GM06990 (cell line): ENCODE results near the gene CD101.

ENCODE experiments used
- DNase-seq: peaks from one replicate; pipeline ENCODE4 v3.0.0-alpha.2; 2011; ENCODE audit not compliant: insufficient read length; ENCODE audit errors: extremely low read depth
- H3K27me3 ChIP-seq: replicated peaks from 2 replicates; pipeline ENCODE4 v1.6.0; 2011; ENCODE audit warnings: low read length; ENCODE audit not compliant: control insufficient read depth, insufficient read depth
- H3K36me3 ChIP-seq: 2 replicates; pipeline ENCODE4 v1.5.1; 2011; ENCODE audit warnings: low read length; ENCODE audit not compliant: control insufficient read depth, insufficient read depth
- H3K4me3 ChIP-seq: replicated peaks from 2 replicates; pipeline ENCODE4 v1.5.1; 2011; ENCODE audit warnings: low read depth, mild to moderate bottlenecking, control low read depth, low read length
- CTCF ChIP-seq: IDR thresholded peaks from 2 replicates; pipeline ENCODE4 v1.5.1; 2011; ENCODE audit warnings: low read length, control low read depth, mild to moderate bottlenecking, inconsistent platforms; ENCODE audit not compliant: insufficient read depth, poor library complexity, severe bottlenecking

The CD101 gene

DNA sequence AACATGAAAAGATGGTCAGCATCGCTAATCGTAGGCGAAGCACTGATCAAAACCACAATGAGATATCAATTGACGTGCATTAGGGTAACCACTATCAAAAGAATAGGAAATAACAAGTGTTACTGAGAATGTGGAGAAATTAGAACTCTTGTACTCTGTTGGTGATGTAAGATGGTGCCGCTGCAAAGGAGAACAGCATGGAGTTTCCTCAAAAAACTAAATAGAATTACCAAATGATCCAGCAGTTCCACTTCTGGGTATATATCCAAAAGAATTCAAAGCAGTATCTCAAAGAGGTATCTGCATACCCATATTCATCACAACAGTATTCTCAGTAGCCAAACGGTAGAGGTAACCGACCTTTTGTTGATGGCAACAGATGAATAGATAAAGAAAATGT lies 8.3 kb upstream of the CD101 start:
- Histone ChIP-seq H3K36me3 (no peaks in the 10 kb centered on the region), H3K27me3 (no peaks in the 10 kb centered on the region), H3K4me3 (no peak overlapping the region)
- TF ChIP-seq CTCF: no peak
- DNase-seq: no peak

DNA sequence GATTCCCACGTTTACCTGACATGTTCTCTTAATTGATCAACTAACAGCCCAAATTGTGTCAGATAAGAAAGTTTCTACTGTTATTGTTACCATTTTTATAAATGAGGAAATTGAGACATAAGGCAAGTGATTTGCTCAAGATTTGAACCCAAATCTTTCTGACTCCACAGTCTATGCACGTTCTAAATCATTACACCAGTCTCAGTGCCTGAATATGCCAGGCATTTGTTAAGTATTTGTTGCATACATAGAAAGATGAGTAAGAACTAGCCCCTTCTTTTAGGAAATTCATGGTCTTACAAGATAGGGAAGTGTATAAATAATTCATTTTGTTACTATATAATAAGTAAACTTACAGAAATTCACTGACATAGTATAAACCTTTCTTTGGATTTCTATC lies 7.1 kb upstream of the CD101 start:
- Histone ChIP-seq H3K36me3 (no peaks in the 10 kb centered on the region), H3K4me3 (no peak overlapping the region), H3K27me3 (no peaks in the 10 kb centered on the region)
- no peak for DNase-seq
- TF ChIP-seq CTCF: no peak

DNA sequence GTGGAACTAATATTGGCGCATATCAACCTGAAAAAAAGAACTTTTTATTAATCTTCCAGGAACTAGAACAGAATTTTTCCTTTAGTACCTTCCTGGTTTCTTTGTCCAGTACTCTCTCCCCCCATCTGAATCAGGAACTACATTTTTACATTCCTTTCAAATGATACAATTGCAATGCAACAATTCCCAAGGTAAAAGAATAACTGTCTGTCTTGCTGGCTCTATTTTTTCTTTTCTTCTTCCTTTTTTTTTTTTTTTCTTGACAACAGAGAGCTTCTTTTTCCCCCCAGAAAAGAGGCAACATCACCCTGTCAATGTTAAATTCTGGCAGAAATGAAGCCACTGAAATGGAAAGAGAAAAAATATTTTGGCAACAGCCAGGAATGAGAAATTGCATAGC lies 4.5 kb upstream of the CD101 start:
- Histone ChIP-seq H3K36me3 (no peaks in the 10 kb centered on the region), H3K27me3 (no peaks in the 10 kb centered on the region), H3K4me3 (no peak overlapping the region)
- no peak for DNase-seq
- TF ChIP-seq CTCF: no peak

DNA sequence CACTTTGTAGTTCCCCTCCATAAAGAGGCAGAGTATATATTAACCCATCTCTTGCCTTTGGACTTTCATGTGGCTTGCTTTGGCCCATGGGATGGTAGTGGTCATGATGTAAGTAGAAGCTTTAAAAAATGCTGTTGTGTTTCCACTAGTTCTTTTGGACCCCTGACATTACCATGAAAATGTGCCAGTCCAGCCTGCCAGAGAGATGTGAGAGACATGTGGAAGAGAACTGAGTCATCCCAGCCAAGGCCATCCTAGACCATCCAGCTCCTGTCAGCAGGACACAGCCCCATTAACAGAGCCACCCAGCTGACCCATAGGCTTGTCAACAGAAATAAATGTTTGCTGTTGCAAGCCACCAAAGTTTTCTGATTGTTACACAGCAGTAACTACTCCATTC lies 3.9 kb upstream of the CD101 start:
- Histone ChIP-seq H3K4me3 (no peak overlapping the region), H3K36me3 (no peaks in the 10 kb centered on the region), H3K27me3 (no peaks in the 10 kb centered on the region)
- TF ChIP-seq CTCF: no peak
- no peak for DNase-seq

- no peaks in the 10 kb centered on the region for H3K36me3 ChIP-seq
- no peak for TF ChIP-seq CTCF
- H3K4me3 ChIP-seq: no peak overlapping the region
- no peak for DNase-seq
- no peaks in the 10 kb centered on the region for H3K27me3 ChIP-seq
Measured at GRCh38 chr1:116999596-116999995, 2.0 kb upstream of the CD101 start.

- no peak for DNase-seq
- Histone ChIP-seq H3K27me3 (no peaks in the 10 kb centered on the region), H3K4me3 (no peak overlapping the region), H3K36me3 (no peaks in the 10 kb centered on the region)
- TF ChIP-seq CTCF: no peak
Measured at GRCh38 chr1:117000142-117000541, 1.4 kb upstream of the CD101 start.
